Epithelial cell of esophagus (primary cell): ENCODE data around the gene PYY.

Experiments used
- DNase-seq: peaks from one replicate; pipeline ENCODE4 v3.0.0; 2010; ENCODE audit warnings: low read depth
- H3K4me3 ChIP-seq: 2 replicates; pipeline ENCODE4 v1.5.1; 2011; ENCODE audit warnings: mild to moderate bottlenecking, low read length, control low read depth
- CTCF ChIP-seq: IDR thresholded peaks from 2 replicates; pipeline ENCODE4 v1.5.1; 2011; ENCODE audit warnings: low read depth, mild to moderate bottlenecking, low read length, control low read depth, inconsistent platforms; ENCODE audit not compliant: insufficient read depth; ENCODE audit errors: missing control alignments

The PYY gene

GRCh38 chr17:43952351-43952723 is 1.4 kb downstream of the PYY start:
- DNase-seq, result no peak
- H3K4me3 ChIP-seq, result no peak overlapping the region
- TF ChIP-seq CTCF, result no peak

- TF ChIP-seq CTCF, result no peak
- H3K4me3 ChIP-seq, result no peak overlapping the region
- DNase-seq, result no peak
These were observed 2.0 kb downstream of the PYY start for GRCh38 chr17:43951750-43952149.

GRCh38 chr17:43950554-43950953 is 3.2 kb downstream of the PYY start:
- no peak overlapping the region for H3K4me3 ChIP-seq
- DNase-seq, result no peak
- no peak for TF ChIP-seq CTCF

- H3K4me3 ChIP-seq, result no peak overlapping the region
- no peak for DNase-seq
- TF ChIP-seq CTCF, result peak; percentile 17
These were observed 4.0 kb downstream of the PYY start for GRCh38 chr17:43949781-43950180.

- no peak for TF ChIP-seq CTCF
- no peak overlapping the region for H3K4me3 ChIP-seq
These were observed 7.0 kb downstream of the PYY start for GRCh38 chr17:43946781-43947180.

GRCh38 chr17:43945074-43945829 is 8.5 kb downstream of the PYY start:
- no peak for TF ChIP-seq CTCF
- DNase-seq, result peak; percentile 10
- no peak overlapping the region for H3K4me3 ChIP-seq

More at GRCh38 chr17:43946781-43947180, 7.0 kb downstream of the PYY start:
- DNase-seq, result no peak
